K562 (cell line): ENCODE results near the gene NPAS2. TPM values are rescaled to one million over a fixed set of nuclear protein-coding genes. Genes with fewer than 3 reads are reported as not detected.
A peak's percentile ranks its signal among the peaks of the same experiment; 100 is the strongest.

ENCODE experiments used
- ATAC-seq: fragments of 200-7000 bp; cut with Tn5 transposase; 3 replicates; pipeline ENCODE4 v1.9.1; 2020; ENCODE audit warnings: moderate library complexity
- BruUV-seq: library from RNA; stranded (reverse); fragments of 400-500 nt; replicated peaks from 2 replicates; lab custom pipeline; 2021; lab: Mats Ljungman, UMichigan
- CTCF ChIA-PET: fragments of 300-600 bp; formaldehyde crosslinking; extraction: SDS; loops from one replicate; lab custom pipeline; 2021; ENCODE audit warnings: low intra/inter-chr PET ratio; lab: Yijun Ruan, JAX
- POLR2A ChIA-PET: fragments of 300-600, 350-650 bp; sonication (Branson Sonifier 250); formaldehyde crosslinking; extraction: SDS; loops from one replicate; lab custom pipeline; 2021; ENCODE audit warnings: antibody characterized with exemption, inconsistent platforms; lab: Yijun Ruan, JAX
- DNase-seq, 4 experiments: peaks; one replicate each; pipeline versions ENCODE4 v3.0.0 to v3.0.0-alpha.2; 2011 to 2018; ENCODE audit warnings: low spot score in 3 of 4, mixed read lengths in 3 of 4; ENCODE audit errors: extremely low read depth in 1 of 4
- FAIRE-seq: peaks from 2 replicates; lab custom pipeline; 2011; peaks lifted over from hg19 to GRCh38; lab: Jason Lieb, UNC
- H2AFZ ChIP-seq: 2 replicates; pipeline ENCODE4 v1.6.0; 2011; ENCODE audit warnings: low read depth, low read length, control low read depth, inconsistent platforms
- H3K27ac ChIP-seq: fragments of 200-600 bp; 3 replicates; pipeline ENCODE4 v1.8.0; 2011; ENCODE audit warnings: low read depth, mild to moderate bottlenecking, control low read depth, inconsistent platforms, low read length, moderate library complexity, mixed read lengths; ENCODE audit errors: extremely low read depth
- H3K27me3 ChIP-seq, 2 experiments: fragments of 300-600 bp in 1 of 2; 2 replicates in 1 of 2; 3 replicates in 1 of 2; pipeline versions ENCODE4 v1.6.0 to v1.8.0; 2011; ENCODE audit warnings: inconsistent platforms in 2 of 2, low read length in 2 of 2, mild to moderate bottlenecking in 1 of 2, mixed read lengths in 1 of 2, moderate library complexity in 1 of 2; ENCODE audit not compliant: control insufficient read depth in 2 of 2, insufficient read depth in 2 of 2
- H3K36me3 ChIP-seq: fragments of 300-600 bp; 3 replicates; pipeline ENCODE4 v1.8.0; 2011; ENCODE audit warnings: mild to moderate bottlenecking, low read length, inconsistent platforms; ENCODE audit not compliant: control insufficient read depth, insufficient read depth
- H3K4me1 ChIP-seq, 2 experiments: fragments of 200-600 bp in 1 of 2; replicated peaks in 1 of 2; 2 replicates in 1 of 2; 3 replicates in 1 of 2; pipeline versions ENCODE4 v1.5.1 to v1.8.0; 2011; ENCODE audit warnings: inconsistent platforms in 2 of 2, low read length in 2 of 2, mild to moderate bottlenecking in 1 of 2, mixed read lengths in 1 of 2, moderate library complexity in 1 of 2; ENCODE audit not compliant: control insufficient read depth in 2 of 2, insufficient read depth in 2 of 2
- H3K4me2 ChIP-seq: 2 replicates; pipeline ENCODE4 v1.6.1; 2011; ENCODE audit warnings: low read length, control low read depth, inconsistent platforms, mixed read lengths; ENCODE audit not compliant: insufficient read depth
- H3K4me3 ChIP-seq: fragments of 200-600 bp; sonication (generic), shearing (Covaris generic); 2 replicates; pipeline ENCODE4 v1.5.1; 2016; ENCODE audit warnings: control low read depth, inconsistent platforms
- H3K79me2 ChIP-seq: fragments of 200-600 bp; 3 replicates; pipeline ENCODE4 v1.8.0; 2011; ENCODE audit warnings: low read length, inconsistent platforms; ENCODE audit not compliant: control insufficient read depth, insufficient read depth
- H3K9ac ChIP-seq, 2 experiments: 2 replicates each; pipeline versions ENCODE4 v1.6.0 to v1.6.1; 2011; ENCODE audit warnings: low read depth in 2 of 2, low read length in 2 of 2, control low read depth in 1 of 2, inconsistent platforms in 1 of 2, mild to moderate bottlenecking in 1 of 2, mixed read lengths in 1 of 2; ENCODE audit not compliant: insufficient read depth in 1 of 2
- H3K9me1 ChIP-seq: one replicate; pipeline ENCODE4 v1.6.0; 2011; ENCODE audit warnings: inconsistent platforms, mild to moderate bottlenecking, low read length, moderate library complexity; ENCODE audit not compliant: control insufficient read depth, insufficient read depth
- H3K9me3 ChIP-seq: replicated peaks from 2 replicates; pipeline ENCODE4 v1.5.1; 2011; ENCODE audit warnings: low read depth, low read length, inconsistent platforms; ENCODE audit not compliant: control insufficient read depth, insufficient read depth
- H4K20me1 ChIP-seq: replicated peaks from 2 replicates; pipeline ENCODE4 v1.6.1; 2011; ENCODE audit warnings: low read length, inconsistent platforms, mixed read lengths; ENCODE audit not compliant: control insufficient read depth, insufficient read depth
- FOS ChIP-seq: IDR thresholded peaks from 3 replicates; pipeline ENCODE4 v1.6.1; 2011; ENCODE audit not compliant: insufficient read length; ENCODE audit errors: extremely low read depth
- FOSL1 ChIP-seq: fragments of 200-800 bp; sonication (Bioruptor generic); conservative IDR thresholded peaks from 2 replicates; pipeline ENCODE4 v1.6.1; 2016; ENCODE audit warnings: missing genetic modification characterization, missing compliant biosample characterization
- HMG20A ChIP-seq: fragments of 450-650 bp; formaldehyde crosslinking; conservative IDR thresholded peaks from 2 replicates; pipeline ENCODE4 v1.4.0; 2020; ENCODE audit warnings: mild to moderate bottlenecking, mixed read lengths
- MAFG ChIP-seq: fragments of 450-650 bp; conservative IDR thresholded peaks from 2 replicates; pipeline ENCODE4 v1.6.1; 2016; ENCODE audit warnings: missing genetic modification characterization, missing compliant biosample characterization
- RBFOX2 ChIP-seq: fragments of 200-400 bp; formaldehyde crosslinking; IDR thresholded peaks from 2 replicates; pipeline ENCODE4 v1.6.1; 2017; ENCODE audit warnings: low read depth, mild to moderate bottlenecking, low read length, moderate library complexity
- ZC3H8 ChIP-seq: fragments of 450-650 bp; IDR thresholded peaks from 2 replicates; pipeline ENCODE4 v1.6.1; 2017
- ZFP1 ChIP-seq: fragments of 450-650 bp; formaldehyde crosslinking; IDR thresholded peaks from 2 replicates; pipeline ENCODE4 v1.4.0; 2020; ENCODE audit warnings: mild to moderate bottlenecking, mixed read lengths
- ZFP36 ChIP-seq: fragments of 150-350 bp; IDR thresholded peaks from 2 replicates; pipeline ENCODE4 v1.6.1; 2018; ENCODE audit warnings: low read length, low read depth; ENCODE audit not compliant: partially characterized antibody
- ZFX ChIP-seq: sonication (generic); formaldehyde crosslinking; IDR thresholded peaks from 2 replicates; pipeline ENCODE4 v1.8.0; 2022; ENCODE audit warnings: mild to moderate bottlenecking, missing genetic modification reagents, moderate library complexity
- in situ Hi-C: fragments of 300-500 bp; cut with MboI; formaldehyde crosslinking; loops from 4 replicates; pipeline ENCODE4 v1.15.0; 2018; ENCODE audit warnings: inconsistent platforms, mixed read lengths
- intact Hi-C: fragments of 100-400 bp; cut with micrococcal nuclease; formaldehyde crosslinking; loops from 2 replicates; pipeline ENCODE4 v1.14.2; 2022
- polyA plus RNA-seq, 8 experiments: library from polyadenylated mRNA; depleted of rRNA in 4 of 8; stranded (reverse) in 5 of 8; unstranded in 3 of 8; fragments of >200 nt; fragmentation: Nextera tagmentation in 2 of 8; fragmentation: Illumina TruSeq in 1 of 8; extraction: Ambion mirVana in 2 of 8; extraction: Trizol in 1 of 8; gene quantifications; 2 replicates each; pipeline versions ENCODE4 v1.2.1 to v1.2.3, GENCODE V29; 2011 to 2014; ENCODE audit warnings: inconsistent platforms in 1 of 8, missing spikeins in 1 of 8
- total RNA-seq, 7 experiments: library from RNA; depleted of rRNA in 6 of 7; stranded (reverse); fragments of >200 nt in 6 of 7; fragmentation: Illumina TruSeq in 2 of 7; extraction: Trizol in 2 of 7; gene quantifications; 2 replicates each; pipeline versions ENCODE4 v1.2.1 to v1.2.3, GENCODE V29; 2011 to 2021; ENCODE audit warnings: low replicate concordance in 1 of 7
- TF ChIP-seq, protein P1 (sequence below), 2 experiments: fragments of 450-650 bp in 1 of 2; sonication (generic) in 1 of 2; formaldehyde crosslinking in 1 of 2; IDR thresholded peaks in 1 of 2; conservative IDR thresholded peaks in 1 of 2; 2 replicates each; pipeline versions ENCODE4 v1.6.1 to v1.8.1; 2016 to 2023; ENCODE audit warnings: mild to moderate bottlenecking in 2 of 2, moderate library complexity in 2 of 2, inconsistent platforms in 1 of 2, missing genetic modification reagents in 1 of 2
- TF ChIP-seq, protein P2 (sequence below): IDR thresholded peaks from 2 replicates; pipeline ENCODE4 v1.6.1; 2011; ENCODE audit warnings: borderline replicate concordance, low read depth, mild to moderate bottlenecking, moderate library complexity, low read length; ENCODE audit not compliant: insufficient read depth, poor library complexity, severe bottlenecking
- TF ChIP-seq, protein P3 (sequence below): fragments of 200-800 bp; sonication (Bioruptor generic); IDR thresholded peaks from 2 replicates; pipeline ENCODE4 v1.6.1; 2016; ENCODE audit warnings: missing genetic modification characterization, missing compliant biosample characterization

NPAS2 gene
- total and polyA plus RNA-seq, 9 of the 15 experiments (the other 6 are each of a cell fraction or from before 2014, with no cell fraction given) = 0.06 to 0.29 (median 0.07) TPM; not detected in 5

DNA sequence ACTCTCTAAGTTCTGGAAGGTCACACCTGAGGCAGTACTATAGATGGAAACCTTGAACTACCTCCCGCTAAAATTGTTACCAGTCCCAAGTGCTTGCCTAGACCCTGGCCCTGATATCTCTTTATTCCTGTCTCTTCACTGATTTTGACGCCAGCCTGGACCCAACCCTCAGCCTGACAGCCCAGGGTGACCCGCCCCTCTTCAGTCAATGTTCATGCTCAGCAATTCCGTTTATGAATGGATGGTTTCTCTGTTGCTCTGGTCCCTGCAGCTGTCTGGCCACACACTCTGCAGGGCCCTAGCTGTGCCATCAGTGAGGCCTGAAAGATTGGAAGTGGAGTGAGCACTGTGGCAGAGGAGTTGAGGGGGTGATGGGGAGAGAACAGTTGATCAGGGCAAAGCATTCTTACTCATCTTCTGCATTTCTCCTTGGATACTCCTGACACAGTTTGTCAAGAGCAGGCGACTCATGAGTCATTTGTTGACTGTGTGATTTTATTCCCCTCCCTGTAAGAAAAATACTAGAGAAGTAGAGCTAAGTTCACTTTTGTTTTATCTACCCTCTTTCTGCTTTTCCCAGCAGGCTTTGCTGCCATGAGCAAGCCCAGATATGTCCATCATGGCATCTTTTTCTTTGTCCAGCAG, 46.0 kb downstream of the NPAS2 start (continued):
- TF ChIP-seq, protein P1, sequence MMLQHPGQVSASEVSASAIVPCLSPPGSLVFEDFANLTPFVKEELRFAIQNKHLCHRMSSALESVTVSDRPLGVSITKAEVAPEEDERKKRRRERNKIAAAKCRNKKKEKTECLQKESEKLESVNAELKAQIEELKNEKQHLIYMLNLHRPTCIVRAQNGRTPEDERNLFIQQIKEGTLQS (IDR thresholded peaks at IDR 0.05) = peak; percentile 21; the same call in 1 of the 2 replicates
- TF ChIP-seq, protein P1 (CRISPR knock-in tag; conservative IDR thresholded peaks at IDR 0.05) = no peak
- TF ChIP-seq HMG20A (CRISPR knock-in tag) = no peak
- TF ChIP-seq FOSL1 (tag) = 0 out of 2 replicates have a peak, but pooled peaks have one; percentile 15
- TF ChIP-seq ZFP36 = no peak
- TF ChIP-seq, protein P2, sequence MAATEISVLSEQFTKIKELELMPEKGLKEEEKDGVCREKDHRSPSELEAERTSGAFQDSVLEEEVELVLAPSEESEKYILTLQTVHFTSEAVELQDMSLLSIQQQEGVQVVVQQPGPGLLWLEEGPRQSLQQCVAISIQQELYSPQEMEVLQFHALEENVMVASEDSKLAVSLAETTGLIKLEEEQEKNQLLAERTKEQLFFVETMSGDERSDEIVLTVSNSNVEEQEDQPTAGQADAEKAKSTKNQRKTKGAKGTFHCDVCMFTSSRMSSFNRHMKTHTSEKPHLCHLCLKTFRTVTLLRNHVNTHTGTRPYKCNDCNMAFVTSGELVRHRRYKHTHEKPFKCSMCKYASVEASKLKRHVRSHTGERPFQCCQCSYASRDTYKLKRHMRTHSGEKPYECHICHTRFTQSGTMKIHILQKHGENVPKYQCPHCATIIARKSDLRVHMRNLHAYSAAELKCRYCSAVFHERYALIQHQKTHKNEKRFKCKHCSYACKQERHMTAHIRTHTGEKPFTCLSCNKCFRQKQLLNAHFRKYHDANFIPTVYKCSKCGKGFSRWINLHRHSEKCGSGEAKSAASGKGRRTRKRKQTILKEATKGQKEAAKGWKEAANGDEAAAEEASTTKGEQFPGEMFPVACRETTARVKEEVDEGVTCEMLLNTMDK = no peak

DNA sequence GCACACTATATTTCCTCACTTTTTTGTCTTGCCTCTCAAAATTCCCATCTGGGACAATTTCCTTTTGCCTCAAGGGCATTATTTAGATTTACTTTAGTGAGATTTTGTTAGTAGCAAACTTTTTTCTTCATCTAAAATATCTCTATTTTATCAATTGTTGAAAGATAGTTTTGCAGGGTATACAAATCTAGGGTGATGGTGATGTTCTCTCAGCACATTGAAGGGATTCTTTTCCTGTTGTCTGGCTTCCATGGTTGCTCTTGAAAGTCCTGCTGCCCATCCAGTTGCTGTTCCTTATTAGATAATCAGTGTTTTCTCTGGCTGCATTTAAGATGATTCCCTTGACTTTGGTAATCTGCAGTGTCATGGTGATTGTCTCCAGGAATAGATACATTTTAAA, 48.1 kb downstream of the NPAS2 start:
- no peak for ATAC-seq
- TF ChIP-seq, protein P3, sequence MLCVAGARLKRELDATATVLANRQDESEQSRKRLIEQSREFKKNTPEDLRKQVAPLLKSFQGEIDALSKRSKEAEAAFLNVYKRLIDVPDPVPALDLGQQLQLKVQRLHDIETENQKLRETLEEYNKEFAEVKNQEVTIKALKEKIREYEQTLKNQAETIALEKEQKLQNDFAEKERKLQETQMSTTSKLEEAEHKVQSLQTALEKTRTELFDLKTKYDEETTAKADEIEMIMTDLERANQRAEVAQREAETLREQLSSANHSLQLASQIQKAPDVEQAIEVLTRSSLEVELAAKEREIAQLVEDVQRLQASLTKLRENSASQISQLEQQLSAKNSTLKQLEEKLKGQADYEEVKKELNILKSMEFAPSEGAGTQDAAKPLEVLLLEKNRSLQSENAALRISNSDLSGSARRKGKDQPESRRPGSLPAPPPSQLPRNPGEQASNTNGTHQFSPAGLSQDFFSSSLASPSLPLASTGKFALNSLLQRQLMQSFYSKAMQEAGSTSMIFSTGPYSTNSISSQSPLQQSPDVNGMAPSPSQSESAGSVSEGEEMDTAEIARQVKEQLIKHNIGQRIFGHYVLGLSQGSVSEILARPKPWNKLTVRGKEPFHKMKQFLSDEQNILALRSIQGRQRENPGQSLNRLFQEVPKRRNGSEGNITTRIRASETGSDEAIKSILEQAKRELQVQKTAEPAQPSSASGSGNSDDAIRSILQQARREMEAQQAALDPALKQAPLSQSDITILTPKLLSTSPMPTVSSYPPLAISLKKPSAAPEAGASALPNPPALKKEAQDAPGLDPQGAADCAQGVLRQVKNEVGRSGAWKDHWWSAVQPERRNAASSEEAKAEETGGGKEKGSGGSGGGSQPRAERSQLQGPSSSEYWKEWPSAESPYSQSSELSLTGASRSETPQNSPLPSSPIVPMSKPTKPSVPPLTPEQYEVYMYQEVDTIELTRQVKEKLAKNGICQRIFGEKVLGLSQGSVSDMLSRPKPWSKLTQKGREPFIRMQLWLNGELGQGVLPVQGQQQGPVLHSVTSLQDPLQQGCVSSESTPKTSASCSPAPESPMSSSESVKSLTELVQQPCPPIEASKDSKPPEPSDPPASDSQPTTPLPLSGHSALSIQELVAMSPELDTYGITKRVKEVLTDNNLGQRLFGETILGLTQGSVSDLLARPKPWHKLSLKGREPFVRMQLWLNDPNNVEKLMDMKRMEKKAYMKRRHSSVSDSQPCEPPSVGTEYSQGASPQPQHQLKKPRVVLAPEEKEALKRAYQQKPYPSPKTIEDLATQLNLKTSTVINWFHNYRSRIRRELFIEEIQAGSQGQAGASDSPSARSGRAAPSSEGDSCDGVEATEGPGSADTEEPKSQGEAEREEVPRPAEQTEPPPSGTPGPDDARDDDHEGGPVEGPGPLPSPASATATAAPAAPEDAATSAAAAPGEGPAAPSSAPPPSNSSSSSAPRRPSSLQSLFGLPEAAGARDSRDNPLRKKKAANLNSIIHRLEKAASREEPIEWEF (CRISPR knock-in tag) = no peak
- 0 out of 2 replicates have a peak, but pooled peaks have one; percentile 29 for TF ChIP-seq MAFG (tag)
- no peak for TF ChIP-seq RBFOX2
- TF ChIP-seq ZFX = no peak
- TF ChIP-seq FOS = no peak
- no peak for TF ChIP-seq ZC3H8
- TF ChIP-seq ZFP1 (CRISPR knock-in tag) = peak; percentile 73

More for the DNA sequence above, 48.1 kb downstream of the NPAS2 start:
- no peaks in the 10 kb centered on the region for H3K9me1 ChIP-seq
- POLR2A ChIA-PET = no interaction called here
- no peak overlapping the region for H3K4me2 ChIP-seq
- peaks cover 6 to 18% of the 10 kb centered on the region in 2 experiments; a peak in 3 of 5 replicates for H3K27me3 ChIP-seq
- H3K27ac ChIP-seq = no peak overlapping the region
- H3K36me3 ChIP-seq = no peaks in the 10 kb centered on the region
- BruUV-seq = no TSS peak
- H4K20me1 ChIP-seq = no peaks in the 10 kb centered on the region
- FAIRE-seq = no peak
- in situ Hi-C loops (no loop called here), intact Hi-C loops (no loop called here)
- H3K4me3 ChIP-seq = no peak overlapping the region
- no peak overlapping the region for H3K9ac ChIP-seq
- no peak for DNase-seq
- H3K9me3 ChIP-seq = peaks cover 6% of the 10 kb centered on the region; the same call in 1 of the 2 replicates
- no peaks in the 10 kb centered on the region for H3K79me2 ChIP-seq
- CTCF ChIA-PET = no interaction called here
- no peaks in the 10 kb centered on the region for H3K4me1 ChIP-seq
- H2AFZ ChIP-seq = no peak overlapping the region
